ENCODE data around the gene MME.

Gene MME

GRCh38 chr3:155046935-155047334 is 33.2 kb upstream of the MME start:
- H3K4me3 ChIP-seq (ENCODE audit: low read length) = no peak overlapping the region
- TF ChIP-seq CTCF (conservative IDR thresholded peaks at IDR 0.05; ENCODE audit: low read length) = no peak
- no peak for DNase-seq (ENCODE audit: low read depth)

- no peak for DNase-seq (ENCODE audit: low read depth)
- H3K4me3 ChIP-seq (ENCODE audit: low read length) = no peak overlapping the region
Observed at GRCh38 chr3:155047672-155048071, 32.4 kb upstream of the MME start.

GRCh38 chr3:155049959-155050358 is 30.2 kb upstream of the MME start:
- no peak for TF ChIP-seq CTCF (conservative IDR thresholded peaks at IDR 0.05; ENCODE audit: low read length)
- DNase-seq (ENCODE audit: low read depth) = no peak
- H3K4me3 ChIP-seq (ENCODE audit: low read length) = no peak overlapping the region

More at GRCh38 chr3:155047672-155048071, 32.4 kb upstream of the MME start:
- TF ChIP-seq CTCF (conservative IDR thresholded peaks at IDR 0.05; ENCODE audit: low read length) = no peak

GRCh38 chr3:155052470-155052869 is 27.6 kb upstream of the MME start:
- TF ChIP-seq CTCF (conservative IDR thresholded peaks at IDR 0.05; ENCODE audit: low read length) = no peak
- no peak for DNase-seq (ENCODE audit: low read depth)
- H3K4me3 ChIP-seq (ENCODE audit: low read length) = no peak overlapping the region

- no peak for TF ChIP-seq CTCF (conservative IDR thresholded peaks at IDR 0.05; ENCODE audit: low read length)
- DNase-seq (ENCODE audit: low read depth) = no peak
- H3K4me3 ChIP-seq (ENCODE audit: low read length) = no peak overlapping the region
Observed at GRCh38 chr3:155053756-155054155, 26.4 kb upstream of the MME start.

- DNase-seq (ENCODE audit: low read depth) = peak; percentile 56
- no peak overlapping the region for H3K4me3 ChIP-seq (ENCODE audit: low read length)
Observed at GRCh38 chr3:155064920-155065319, 15.2 kb upstream of the MME start.

GRCh38 chr3:155065537-155065936 is 14.6 kb upstream of the MME start:
- H3K4me3 ChIP-seq (ENCODE audit: low read length) = no peak overlapping the region
- no peak for TF ChIP-seq CTCF (conservative IDR thresholded peaks at IDR 0.05; ENCODE audit: low read length)
- peak; percentile 84 for DNase-seq (ENCODE audit: low read depth)

More at GRCh38 chr3:155064920-155065319, 15.2 kb upstream of the MME start:
- no peak for TF ChIP-seq CTCF (conservative IDR thresholded peaks at IDR 0.05; ENCODE audit: low read length)

Data from AG10803 (cell line).